GM19455 (cell line): ENCODE results near the gene FYCO1.

Experiments used
- ATAC-seq: cut with Tn5 transposase; IDR thresholded peaks from one replicate; pipeline ENCODE4 v1.9.1; 2021; ENCODE audit not compliant: unreplicated experiment

Gene FYCO1

GRCh38 chr3:45965653-45966052, 30.0 kb downstream of the FYCO1 start:
- ATAC-seq: no peak

GRCh38 chr3:45965253-45965652, 30.4 kb downstream of the FYCO1 start:
- no peak for ATAC-seq

- no peak for ATAC-seq
These were observed 31.5 kb downstream of the FYCO1 start for GRCh38 chr3:45964139-45964538.

- no peak for ATAC-seq
These were observed 33.6 kb downstream of the FYCO1 start for GRCh38 chr3:45962033-45962432.

GRCh38 chr3:45960289-45960688, 35.3 kb downstream of the FYCO1 start:
- ATAC-seq: no peak

GRCh38 chr3:45959201-45959600, 36.4 kb downstream of the FYCO1 start:
- no peak for ATAC-seq

GRCh38 chr3:45958321-45958791, 37.3 kb downstream of the FYCO1 start:
- no peak for ATAC-seq

GRCh38 chr3:45957586-45957985, 38.0 kb downstream of the FYCO1 start:
- no peak for ATAC-seq

GRCh38 chr3:45955706-45956105, 39.9 kb downstream of the FYCO1 start:
- ATAC-seq: no peak

GRCh38 chr3:45955017-45955647, 40.5 kb downstream of the FYCO1 start:
- no peak for ATAC-seq

- ATAC-seq: no peak
These were observed 41.3 kb downstream of the FYCO1 start for GRCh38 chr3:45954306-45954705.

GRCh38 chr3:45953536-45953935, 42.1 kb downstream of the FYCO1 start:
- ATAC-seq: no peak

GRCh38 chr3:45952456-45952855, 43.2 kb downstream of the FYCO1 start:
- ATAC-seq: no peak

GRCh38 chr3:45951946-45952345, 43.7 kb downstream of the FYCO1 start:
- no peak for ATAC-seq

GRCh38 chr3:45950686-45951600, 44.7 kb downstream of the FYCO1 start:
- no peak for ATAC-seq

- no peak for ATAC-seq
These were observed 45.5 kb downstream of the FYCO1 start for GRCh38 chr3:45950131-45950530.

- no peak for ATAC-seq
These were observed 46.2 kb downstream of the FYCO1 start for GRCh38 chr3:45949432-45949831.

- no peak for ATAC-seq
These were observed 46.7 kb downstream of the FYCO1 start for GRCh38 chr3:45948881-45949280.

- ATAC-seq: no peak
These were observed 47.3 kb downstream of the FYCO1 start for GRCh38 chr3:45948311-45948781.

- no peak for ATAC-seq
These were observed 48.3 kb downstream of the FYCO1 start for GRCh38 chr3:45947361-45947760.

GRCh38 chr3:45946875-45947274, 48.7 kb downstream of the FYCO1 start:
- no peak for ATAC-seq

GRCh38 chr3:45946307-45946706, 49.3 kb downstream of the FYCO1 start:
- no peak for ATAC-seq
